Measurements from ENCODE around the gene COL16A1.

- TF ChIP-seq CTCF (IDR thresholded peaks at IDR 0.05) (no peak), EP300 (IDR thresholded peaks at IDR 0.05) (no peak), POLR2A (IDR thresholded peaks at IDR 0.05) (no peak)
These were observed 48.0 kb upstream of the COL16A1 start for GRCh38 chr1:31751822-31752241.

Measured in tibial nerve (tissue), 4 donors.